Renal pelvis (tissue), 12 donors: ENCODE results near the gene DUS3L. TPM values are rescaled to one million over a fixed set of nuclear protein-coding genes. Genes with fewer than 3 reads are reported as not detected.

Experiments used
- DNase-seq: peaks from one replicate; pipeline ENCODE4 v3.0.0-alpha.2; 2013
- long read RNA-seq, 16 experiments: transcript quantifications; one replicate each; lab custom pipeline, GENCODE V29; 2026
- polyA plus RNA-seq, 3 donors: library from polyadenylated mRNA; unstranded; fragments of 120-200 nt; gene quantifications; one replicate each; pipeline ENCODE4 v1.2.1, GENCODE V29; 2013; ENCODE audit not compliant: insufficient read length in 3 of 3

DUS3L gene
- 10 to 100 TPM; 24.9 to 45.1 (median 32.4) TPM for polyA plus RNA-seq
- long read RNA-seq, donor 1, transcript DUS3L-201 (13 exons, 2,113 nt): major isoform, 7 of 8 reads
- long read RNA-seq, donor 1, partial matches to known transcripts: 0 of 8 reads
- long read RNA-seq, donor 1, other reads (novel, unspliced or antisense): 0 of 8 reads
- long read RNA-seq, donor 2, transcript DUS3L-201 (13 exons, 2,113 nt): major isoform, 5 of 6 reads
- long read RNA-seq, donor 2, partial matches to known transcripts: 0 of 6 reads
- long read RNA-seq, donor 2, other reads (novel, unspliced or antisense): 0 of 6 reads
- long read RNA-seq, donor 3, partial matches to known transcripts: 0 of 3 reads
- long read RNA-seq, donor 3, other reads (novel, unspliced or antisense): 0 of 3 reads
- long read RNA-seq, donor 4, transcript DUS3L-201 (13 exons, 2,113 nt): major isoform, 5 of 5 reads
- long read RNA-seq, donor 4, partial matches to known transcripts: 0 of 5 reads
- long read RNA-seq, donor 4, other reads (novel, unspliced or antisense): 0 of 5 reads
- long read RNA-seq, donor 5, partial matches to known transcripts: 0 of 1 reads
- long read RNA-seq, donor 5, other reads (novel, unspliced or antisense): 0 of 1 reads
- long read RNA-seq, donor 6, partial matches to known transcripts: 0 of 3 reads
- long read RNA-seq, donor 6, other reads (novel, unspliced or antisense): 0 of 3 reads
- long read RNA-seq, donor 7, transcript DUS3L-201 (13 exons, 2,113 nt): major isoform, 8 of 21 reads
- long read RNA-seq, donor 7, partial matches to known transcripts: 13 of 21 reads
- long read RNA-seq, donor 7, other reads (novel, unspliced or antisense): 0 of 21 reads
- long read RNA-seq, donor 8, partial matches to known transcripts: 0 of 6 reads
- long read RNA-seq, donor 8, other reads (novel, unspliced or antisense): 0 of 6 reads
- long read RNA-seq, donor 9, transcript DUS3L-201 (13 exons, 2,113 nt): major isoform, 10 of 19 reads
- long read RNA-seq, donor 9, partial matches to known transcripts: 8 of 19 reads
- long read RNA-seq, donor 9, other reads (novel, unspliced or antisense): 0 of 19 reads
- long read RNA-seq, donor 10, partial matches to known transcripts: 5 of 11 reads
- long read RNA-seq, donor 10, other reads (novel, unspliced or antisense): 0 of 11 reads
- long read RNA-seq, donor 11, partial matches to known transcripts: 0 of 3 reads
- long read RNA-seq, donor 11, other reads (novel, unspliced or antisense): 0 of 3 reads
- long read RNA-seq, donor 12, transcript DUS3L-201 (13 exons, 2,113 nt): major isoform, 7 of 15 reads
- long read RNA-seq, donor 12, partial matches to known transcripts: 5 of 15 reads
- long read RNA-seq, donor 12, other reads (novel, unspliced or antisense): 0 of 15 reads
- long read RNA-seq, donor 13, partial matches to known transcripts: 0 of 2 reads
- long read RNA-seq, donor 13, other reads (novel, unspliced or antisense): 0 of 2 reads
- long read RNA-seq, donor 14: 0 reads
- long read RNA-seq, donor 15: 0 reads
- long read RNA-seq, donor 16, partial matches to known transcripts: 0 of 2 reads
- long read RNA-seq, donor 16, other reads (novel, unspliced or antisense): 0 of 2 reads

DNA sequence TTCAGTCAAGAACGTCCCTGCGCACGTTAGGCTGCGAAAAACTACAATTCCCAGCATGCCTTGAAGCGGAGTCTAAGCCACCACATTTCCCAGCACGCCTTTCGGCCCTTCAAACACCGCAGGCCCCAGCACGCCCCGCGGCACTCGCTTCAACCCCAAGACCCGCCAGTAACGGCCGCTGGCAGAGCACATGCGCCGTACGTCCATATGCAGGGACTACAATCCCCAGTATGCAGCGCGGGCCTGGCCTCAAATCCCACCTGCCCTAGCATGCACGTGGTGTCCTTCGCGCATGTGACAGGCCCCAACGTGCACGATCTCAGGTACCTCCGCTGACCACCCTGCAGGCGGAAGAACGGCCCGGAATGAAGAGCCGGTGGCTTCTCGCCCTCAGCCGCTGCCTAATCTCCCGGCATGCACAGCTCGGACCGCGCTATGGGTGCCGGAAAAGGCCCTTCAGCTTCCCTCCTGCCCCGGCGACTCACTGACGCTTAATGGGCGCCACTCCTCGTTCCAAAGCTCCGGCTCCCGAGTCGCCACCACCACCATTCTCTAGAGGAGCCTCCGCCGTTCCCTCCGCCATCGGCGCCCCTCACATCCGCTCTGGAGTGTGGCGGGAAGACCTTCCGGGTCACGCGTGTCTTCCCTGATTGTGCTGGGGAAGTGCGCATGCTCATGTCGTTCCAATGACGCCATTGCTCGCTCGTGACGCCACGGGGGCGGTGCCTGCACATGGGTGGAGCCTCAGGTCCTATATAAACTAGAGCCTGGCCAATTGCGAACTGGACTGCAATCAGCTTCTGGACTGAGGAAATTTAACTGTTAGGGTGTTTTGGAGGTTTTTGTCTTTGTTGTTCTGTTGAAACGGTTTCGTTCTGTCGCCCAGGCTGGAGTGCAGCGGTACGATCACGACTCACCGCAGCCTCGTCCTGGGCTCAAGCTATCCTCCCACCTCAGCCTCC lies at the start of gene DUS3L:
Gene DUS3L, minus strand, starts transcription at position 605 of the 962 bp plus-strand sequence. Its CDS starts 22 bp downstream, at position 583.
- DNase-seq: peak; percentile 96

DNA sequence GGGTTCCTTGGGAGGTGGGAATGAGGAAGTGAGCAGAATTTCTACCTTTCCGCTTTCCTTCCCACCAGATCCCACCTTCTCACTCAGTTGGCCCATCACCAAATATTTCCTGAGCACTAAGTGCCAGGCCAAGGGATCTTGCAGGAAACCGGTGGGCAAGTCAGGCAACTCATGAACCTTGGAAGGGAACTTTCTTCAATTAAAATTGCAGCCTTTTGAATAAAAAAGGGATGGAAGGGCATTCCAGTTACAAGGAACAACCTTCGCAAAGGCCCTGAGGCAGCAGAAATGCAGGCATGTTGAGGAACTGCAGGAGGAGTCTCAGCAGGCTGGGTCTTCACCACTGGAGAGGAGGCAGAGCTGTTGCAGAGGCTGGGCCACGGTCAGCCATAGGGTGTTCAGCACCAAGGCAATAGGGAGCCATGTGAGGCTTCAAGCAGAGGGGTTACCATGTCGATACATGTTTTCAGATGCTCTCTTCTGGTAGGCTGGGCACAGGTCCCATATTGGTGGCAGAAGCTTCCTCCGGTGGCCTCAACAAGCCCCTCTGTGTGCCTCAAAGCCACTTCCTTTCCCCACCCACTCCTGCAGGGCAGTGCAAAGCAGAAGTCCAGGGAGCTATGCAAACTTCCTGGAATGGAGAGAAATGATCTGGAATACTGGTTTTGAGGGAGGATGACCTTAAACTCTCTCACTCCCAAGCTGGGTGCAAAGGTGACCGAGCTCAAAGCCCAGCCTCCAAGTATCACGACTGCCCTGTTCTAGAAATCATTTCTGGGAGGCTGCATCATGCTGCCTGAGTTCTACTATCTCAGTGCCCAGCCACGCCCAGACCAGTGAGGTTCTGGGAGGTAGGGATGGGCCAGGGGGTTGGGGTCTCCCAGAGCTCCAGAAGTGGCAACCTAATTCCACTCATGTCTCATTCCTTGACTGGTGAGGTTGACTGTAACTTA lies 48.4 kb upstream of the DUS3L start, which contains the start of gene FUT6:
Gene FUT6, minus strand, starts transcription at position 638 of the 953 bp plus-strand sequence. CDS start 7,135 bp downstream, outside the sequence.
- DNase-seq: no peak

GRCh38 chr19:5838353-5839064 lies 47.5 kb upstream of the DUS3L start:
- no peak for DNase-seq

- DNase-seq: no peak
Observed at GRCh38 chr19:5837761-5838352, 46.9 kb upstream of the DUS3L start.

- DNase-seq: no peak
Observed at GRCh38 chr19:5832527-5833216, 41.7 kb upstream of the DUS3L start.

GRCh38 chr19:5832061-5832460 lies 41.1 kb upstream of the DUS3L start:
- no peak for DNase-seq

GRCh38 chr19:5831159-5831558 lies 40.2 kb upstream of the DUS3L start:
- DNase-seq: no peak

DNA sequence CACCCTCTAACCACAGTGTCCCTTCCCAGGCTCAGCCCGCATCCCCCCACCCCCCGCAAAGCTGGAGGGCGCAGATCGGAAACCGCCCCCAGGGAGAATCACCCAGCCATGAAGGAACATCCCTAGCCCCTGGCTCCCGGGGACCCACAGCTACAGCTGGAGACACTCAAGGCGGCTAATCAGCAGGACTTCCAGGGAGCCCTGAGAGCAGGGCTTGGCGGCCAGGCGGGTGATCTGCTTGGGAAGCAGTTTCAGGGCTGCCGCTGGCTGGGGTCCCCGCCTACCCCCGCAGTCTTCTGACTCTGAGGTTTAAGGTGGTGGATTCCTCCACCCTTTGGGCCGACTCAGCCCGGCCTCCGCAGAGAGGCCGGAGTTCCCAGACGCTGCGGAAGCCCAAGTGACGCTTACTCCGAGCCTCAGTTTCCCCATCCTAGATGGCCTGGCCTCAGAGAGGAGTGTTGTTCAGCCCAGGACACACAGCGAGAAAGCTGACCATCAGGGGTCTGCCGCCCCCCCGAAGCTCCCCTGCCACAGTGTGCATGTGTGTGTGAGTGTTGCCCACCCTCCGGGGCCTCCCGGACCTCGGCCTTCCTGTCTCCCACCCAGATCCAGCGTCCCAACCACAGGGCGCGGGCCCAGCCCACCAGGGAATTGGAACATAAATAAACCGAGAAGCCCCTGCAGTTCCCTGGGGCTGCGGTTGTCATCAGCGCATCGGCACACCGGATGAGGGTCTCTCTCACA lies 38.8 kb upstream of the DUS3L start:
- DNase-seq: no peak

DNA sequence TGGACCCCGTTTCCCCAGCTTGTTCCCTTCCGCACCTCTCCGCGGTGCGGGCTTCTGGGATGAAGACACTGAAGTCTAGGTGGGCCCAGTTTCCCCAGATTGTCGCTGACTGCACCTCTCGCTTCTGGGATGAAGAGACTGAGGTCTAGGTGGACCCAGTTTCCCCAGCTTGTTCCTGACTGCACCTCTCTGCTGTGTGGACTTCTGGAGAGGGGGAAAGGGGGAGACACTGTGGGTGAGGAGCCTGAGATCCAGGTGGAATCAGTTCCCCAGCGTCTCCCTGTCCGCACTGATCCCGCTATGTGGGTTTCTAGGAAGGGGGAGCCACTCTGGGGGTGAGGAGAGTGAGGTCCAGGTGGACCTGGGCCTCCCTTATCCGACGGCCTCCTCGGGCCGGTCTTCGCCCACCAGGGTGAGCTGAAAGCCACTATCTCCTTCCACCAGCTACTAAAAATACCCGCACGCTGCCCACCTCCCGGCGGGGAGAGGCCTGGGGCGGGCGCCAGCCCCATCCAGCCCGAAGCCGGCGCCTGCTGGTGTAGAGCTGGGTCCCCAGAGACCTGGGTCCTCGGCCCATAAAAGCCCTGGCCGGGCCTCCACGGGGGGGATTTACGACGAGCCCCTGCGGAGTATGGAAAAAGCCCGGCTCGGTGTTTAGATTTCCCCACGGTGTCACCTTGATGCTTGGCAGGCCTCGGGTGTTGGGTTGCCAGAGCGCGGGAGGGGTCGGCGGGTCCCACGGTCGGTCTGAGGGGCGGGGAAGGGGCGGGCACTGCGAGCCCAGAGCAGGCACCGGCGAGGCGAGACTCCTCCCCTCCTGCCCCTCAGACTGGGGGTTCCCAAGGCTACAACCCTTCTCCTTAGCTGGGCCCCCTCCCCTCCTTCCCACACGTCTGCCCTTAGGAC lies 38.0 kb upstream of the DUS3L start:
- DNase-seq: peak; percentile 83

DNA sequence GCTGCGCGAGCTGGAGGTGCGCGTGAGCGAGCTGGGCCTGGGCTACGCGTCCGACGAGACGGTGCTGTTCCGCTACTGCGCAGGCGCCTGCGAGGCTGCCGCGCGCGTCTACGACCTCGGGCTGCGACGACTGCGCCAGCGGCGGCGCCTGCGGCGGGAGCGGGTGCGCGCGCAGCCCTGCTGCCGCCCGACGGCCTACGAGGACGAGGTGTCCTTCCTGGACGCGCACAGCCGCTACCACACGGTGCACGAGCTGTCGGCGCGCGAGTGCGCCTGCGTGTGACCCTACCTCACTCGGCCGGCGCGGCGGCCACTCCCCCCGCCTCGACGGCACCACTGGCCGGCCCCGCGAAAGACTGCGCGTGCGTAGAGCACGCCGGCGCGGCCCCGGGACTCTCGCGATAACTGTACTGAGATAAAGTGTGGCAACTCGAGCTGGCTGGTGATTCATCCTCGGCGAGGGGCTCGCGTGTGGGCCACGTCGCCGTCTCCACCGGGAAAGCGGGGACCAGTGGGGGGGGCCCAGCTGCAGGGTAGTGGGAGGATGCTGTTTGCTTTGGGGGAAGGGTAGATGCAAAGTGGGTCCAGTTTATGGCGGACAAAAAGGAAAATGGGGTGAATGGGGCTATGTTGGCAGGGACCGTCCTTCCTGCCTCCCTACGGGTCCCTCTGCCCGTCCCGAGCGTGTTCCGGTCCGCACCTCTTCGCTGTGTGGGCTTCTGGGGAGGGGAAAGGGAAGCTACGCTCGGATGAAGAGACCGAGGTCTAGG lies 37.1 kb upstream of the DUS3L start:
- DNase-seq: peak; percentile 94

DNA sequence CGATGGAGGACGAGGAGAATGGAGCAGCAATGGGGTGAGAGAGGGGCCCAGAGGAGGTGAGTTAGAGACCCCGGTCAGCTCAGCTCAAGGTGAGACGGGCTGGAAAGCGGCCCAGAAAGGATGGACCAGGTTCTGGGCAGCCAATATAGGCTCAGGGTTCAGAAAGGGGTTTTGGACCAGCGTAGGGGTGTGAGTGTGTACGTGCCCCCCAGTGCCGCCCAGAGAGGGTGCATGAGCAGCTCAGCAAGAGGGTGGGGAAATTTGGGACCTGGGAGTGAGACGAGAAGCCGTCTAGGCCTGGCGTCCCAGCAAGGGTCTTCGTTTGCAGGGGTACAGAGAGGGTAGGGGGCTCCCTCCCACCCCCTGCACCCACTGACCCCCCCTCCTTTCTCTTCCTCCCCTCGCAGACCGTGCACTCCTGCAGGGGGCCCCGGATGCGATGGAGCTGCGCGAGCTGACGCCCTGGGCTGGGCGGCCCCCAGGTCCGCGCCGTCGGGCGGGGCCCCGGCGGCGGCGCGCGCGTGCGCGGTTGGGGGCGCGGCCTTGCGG lies 36.5 kb upstream of the DUS3L start:
- DNase-seq: no peak

- peak; percentile 83 for DNase-seq
Observed at GRCh38 chr19:5826531-5827341, 35.8 kb upstream of the DUS3L start.

GRCh38 chr19:5825178-5825577 lies 34.2 kb upstream of the DUS3L start:
- DNase-seq: no peak
